ENCODE measurements around the gene PARVG.

Gene PARVG

GRCh38 chr22:44175676-44176075, 5.0 kb upstream of the PARVG start:
- no peak for TF ChIP-seq TAF1 (IDR thresholded peaks at IDR 0.05; ENCODE audit: borderline replicate concordance, insufficient read depth, low read length)
- no peak for TF ChIP-seq REST (IDR thresholded peaks at IDR 0.05; ENCODE audit: insufficient read depth in 1 of 2, low read depth in 2 of 2, low read length in 2 of 2)
- no peak for TF ChIP-seq FOXP2 (optimal IDR thresholded peaks at IDR 0.05; ENCODE audit: borderline replicate concordance, extremely low read depth, extremely low read length, insufficient read depth)
- no peak for TF ChIP-seq POLR2AphosphoS5 (IDR thresholded peaks at IDR 0.05; ENCODE audit: low read depth, low read length)
- TF ChIP-seq SIN3A (IDR thresholded peaks at IDR 0.05; ENCODE audit: borderline replicate concordance, insufficient read depth, low read length) = no peak

- no peak for TF ChIP-seq FOXP2 (optimal IDR thresholded peaks at IDR 0.05; ENCODE audit: borderline replicate concordance, extremely low read depth, extremely low read length, insufficient read depth)
- TF ChIP-seq REST (IDR thresholded peaks at IDR 0.05; ENCODE audit: insufficient read depth in 1 of 2, low read depth in 2 of 2, low read length in 2 of 2) = no peak
- TF ChIP-seq TAF1 (IDR thresholded peaks at IDR 0.05; ENCODE audit: borderline replicate concordance, insufficient read depth, low read length) = no peak
Observed at GRCh38 chr22:44179196-44179988, 1.3 kb upstream of the PARVG start.

- no peak for TF ChIP-seq FOXP2 (optimal IDR thresholded peaks at IDR 0.05; ENCODE audit: borderline replicate concordance, extremely low read depth, extremely low read length, insufficient read depth)
- TF ChIP-seq POLR2AphosphoS5 (IDR thresholded peaks at IDR 0.05; ENCODE audit: low read depth, low read length) = no peak
- no peak for TF ChIP-seq TAF1 (IDR thresholded peaks at IDR 0.05; ENCODE audit: borderline replicate concordance, insufficient read depth, low read length)
- no peak for TF ChIP-seq REST (IDR thresholded peaks at IDR 0.05; ENCODE audit: insufficient read depth in 1 of 2, low read depth in 2 of 2, low read length in 2 of 2)
- TF ChIP-seq SIN3A (IDR thresholded peaks at IDR 0.05; ENCODE audit: borderline replicate concordance, insufficient read depth, low read length) = no peak
Observed at GRCh38 chr22:44179989-44180705, 578 bp upstream of the PARVG start.

- TF ChIP-seq REST (IDR thresholded peaks at IDR 0.05; ENCODE audit: insufficient read depth in 1 of 2, low read depth in 2 of 2, low read length in 2 of 2) = no peak
- no peak for TF ChIP-seq POLR2AphosphoS5 (IDR thresholded peaks at IDR 0.05; ENCODE audit: low read depth, low read length)
- TF ChIP-seq FOXP2 (optimal IDR thresholded peaks at IDR 0.05; ENCODE audit: borderline replicate concordance, extremely low read depth, extremely low read length, insufficient read depth) = no peak
- no peak for TF ChIP-seq SIN3A (IDR thresholded peaks at IDR 0.05; ENCODE audit: borderline replicate concordance, insufficient read depth, low read length)
- TF ChIP-seq TAF1 (IDR thresholded peaks at IDR 0.05; ENCODE audit: borderline replicate concordance, insufficient read depth, low read length) = no peak
Observed at GRCh38 chr22:44181033-44181911, 547 bp downstream of the PARVG start.

Measured in PFSK-1 (cell line).